Activated CD8-positive, alpha-beta memory T cell treated with anti-CD3 and anti-CD28 coated beads, Interleukin-2, amount 50 U/mL, for 24 hours (primary cell): Measurements from ENCODE around the gene PPP1CB.
"Not testable (repeated sequence)": the region's sequence is repeated elsewhere in the genome, so short reads cannot be mapped to it uniquely, and the experiment has no call there.

Experiments used
- DNase-seq: peaks from one replicate; pipeline ENCODE4 v3.0.0-alpha.2; 2020; ENCODE audit errors: extremely low read depth

The PPP1CB gene

GRCh38 chr2:28751252-28751955 lies at the start of gene PPP1CB:
Gene PPP1CB, plus strand, starts transcription at chr2:28751830. Its CDS starts 295 bp downstream, at chr2:28752125.
- peak; percentile 76 for DNase-seq

- no peak for DNase-seq
Measured at GRCh38 chr2:28702415-28702861, 49.2 kb upstream of the PPP1CB start.

DNA sequence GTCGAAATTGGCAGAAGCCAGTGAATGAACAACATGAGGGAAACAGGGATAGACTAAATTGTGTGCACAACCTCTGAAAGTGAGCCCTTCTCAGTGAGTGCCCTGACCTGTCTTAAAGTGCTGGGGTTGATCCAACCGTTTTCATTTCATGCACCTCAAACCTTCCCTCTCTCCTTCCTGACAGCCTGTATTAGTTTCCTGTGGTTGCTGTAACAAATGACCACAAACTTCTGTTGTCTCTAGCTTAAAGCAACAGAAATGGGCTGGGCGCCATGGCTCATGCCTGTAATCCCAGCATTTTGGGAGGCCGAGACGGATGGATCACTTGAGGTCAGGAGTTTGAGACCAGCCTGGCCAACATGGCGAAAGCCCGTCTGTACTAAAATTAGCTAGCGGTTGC lies 48.8 kb upstream of the PPP1CB start:
- no peak for DNase-seq

DNA sequence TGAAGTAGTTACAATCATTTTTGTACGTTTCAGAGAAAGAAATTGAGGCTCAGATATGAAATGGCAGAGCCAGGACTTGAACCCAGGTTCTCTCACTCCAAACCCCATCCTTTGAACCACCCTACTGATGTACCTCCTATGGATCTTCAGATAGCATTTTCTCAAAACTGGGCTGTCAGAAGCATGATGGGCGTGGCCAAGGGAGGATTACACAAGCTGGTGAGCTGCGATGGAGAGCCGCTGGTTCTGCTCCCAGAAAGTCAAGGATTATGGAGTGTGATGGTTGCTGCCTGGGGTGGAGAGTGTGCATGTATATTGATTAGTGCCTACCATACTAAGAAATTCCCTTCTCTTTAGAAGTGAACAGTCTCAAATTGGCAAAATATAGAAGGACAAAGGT lies 47.0 kb upstream of the PPP1CB start:
- DNase-seq = no peak

- no peak for DNase-seq
Measured at GRCh38 chr2:28705751-28706440, 45.7 kb upstream of the PPP1CB start.

DNA sequence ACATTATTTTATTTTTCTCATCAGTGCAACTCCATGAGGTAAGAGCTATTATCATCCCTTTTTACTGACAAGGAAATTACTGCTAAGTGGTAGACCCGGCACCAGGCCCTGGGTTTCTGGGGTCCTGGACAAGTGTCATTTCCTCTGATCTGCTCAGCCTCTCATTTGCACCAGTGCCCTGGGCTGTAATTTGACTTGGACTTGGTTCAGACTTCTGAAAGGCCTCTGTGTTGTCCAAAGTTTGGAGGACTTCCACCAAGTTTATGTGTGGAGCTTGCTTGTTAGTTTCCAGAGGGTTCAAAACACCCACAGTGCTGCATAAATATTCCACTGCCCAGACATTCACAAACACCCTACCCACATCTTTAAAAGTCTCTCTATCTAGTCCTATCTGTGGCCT lies 44.0 kb upstream of the PPP1CB start:
- DNase-seq = no peak

GRCh38 chr2:28709101-28709500 lies 42.5 kb upstream of the PPP1CB start:
- no peak for DNase-seq

DNA sequence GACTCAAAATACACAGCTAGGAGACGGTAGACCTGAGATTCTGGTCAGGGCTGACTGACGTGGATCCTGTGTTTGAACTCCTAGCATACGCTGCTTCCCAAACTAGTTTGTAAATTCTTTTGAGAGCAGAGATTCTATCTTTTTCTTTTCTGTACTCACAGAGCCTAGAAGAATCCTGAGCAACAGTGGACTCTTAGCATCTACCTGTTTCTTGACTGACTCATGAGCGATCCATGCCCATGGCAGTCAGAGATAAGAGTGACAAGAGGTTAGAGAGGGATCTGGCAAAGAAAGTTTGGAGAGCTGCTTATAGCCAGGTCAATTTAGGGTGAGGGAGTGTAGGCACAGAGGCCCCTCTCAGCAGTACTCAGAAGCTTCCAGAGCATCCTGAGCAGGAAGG lies 41.1 kb upstream of the PPP1CB start:
- DNase-seq = no peak

DNA sequence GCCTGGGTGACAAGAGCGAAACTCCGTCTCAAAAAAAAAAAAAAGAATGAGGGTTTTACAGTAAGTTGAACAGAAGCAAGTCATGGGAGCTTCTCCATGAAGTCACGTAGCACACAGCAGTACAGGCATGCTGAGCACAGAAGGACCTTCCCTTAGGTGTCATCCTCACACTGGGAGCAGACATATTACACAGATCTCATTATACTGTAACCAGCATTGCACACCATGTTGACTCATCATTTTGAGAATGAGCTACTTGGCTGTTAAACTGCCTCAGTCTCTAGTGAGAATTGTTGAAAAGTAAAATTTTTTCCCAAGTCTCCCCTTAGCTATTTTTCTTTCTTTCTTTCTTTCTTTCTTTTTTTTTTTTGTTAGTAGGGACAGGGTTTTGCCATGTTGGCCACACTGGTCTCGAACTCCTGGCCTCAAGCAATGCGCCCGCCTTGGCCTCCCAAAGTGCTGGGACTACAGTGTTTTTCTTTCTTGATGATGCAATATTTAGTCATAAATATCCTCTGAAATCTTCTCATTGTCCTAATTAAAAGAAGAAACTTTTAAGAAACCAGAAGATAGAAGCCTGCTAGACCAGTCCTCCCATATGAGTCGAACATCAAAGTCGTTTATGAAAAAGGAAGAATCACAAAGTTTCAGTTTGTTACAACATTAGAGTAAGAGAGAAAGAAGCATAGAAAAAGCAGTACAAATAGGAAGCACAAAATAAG lies 37.9 kb upstream of the PPP1CB start:
- no peak for DNase-seq

GRCh38 chr2:28716265-28716865 lies 35.3 kb upstream of the PPP1CB start:
- no peak for DNase-seq

- DNase-seq = no peak
Measured at GRCh38 chr2:28717339-28717758, 34.3 kb upstream of the PPP1CB start.

GRCh38 chr2:28720345-28720744 lies 31.3 kb upstream of the PPP1CB start:
- DNase-seq = no peak

DNA sequence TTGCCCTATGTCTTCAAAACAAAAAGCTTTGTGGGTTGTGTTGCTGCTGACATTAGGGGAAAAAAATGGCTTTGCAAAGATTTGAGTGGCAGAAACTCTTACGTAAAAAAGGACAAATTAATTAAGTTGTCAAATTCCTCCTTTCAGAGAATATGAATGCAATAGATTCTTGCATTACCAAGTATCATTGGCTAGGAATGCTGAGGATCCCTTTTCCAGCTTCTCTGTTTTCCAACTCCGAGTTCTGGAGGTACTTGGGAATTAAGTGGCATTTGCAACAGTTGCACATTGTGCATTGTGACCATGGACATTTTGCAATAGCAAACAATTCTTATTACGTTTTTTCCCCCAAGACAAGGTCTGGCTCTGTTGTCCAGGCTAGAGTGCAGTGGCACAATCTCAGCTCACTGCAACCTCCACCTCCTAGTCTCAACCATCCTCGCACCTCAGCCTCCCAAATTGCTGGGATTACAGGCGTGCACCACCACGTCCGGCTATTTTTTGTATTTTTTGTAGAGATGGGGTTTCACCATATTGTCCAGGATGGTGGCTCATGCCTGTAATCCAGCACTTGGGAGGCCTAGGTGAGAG lies 29.9 kb upstream of the PPP1CB start:
- no peak for DNase-seq

DNA sequence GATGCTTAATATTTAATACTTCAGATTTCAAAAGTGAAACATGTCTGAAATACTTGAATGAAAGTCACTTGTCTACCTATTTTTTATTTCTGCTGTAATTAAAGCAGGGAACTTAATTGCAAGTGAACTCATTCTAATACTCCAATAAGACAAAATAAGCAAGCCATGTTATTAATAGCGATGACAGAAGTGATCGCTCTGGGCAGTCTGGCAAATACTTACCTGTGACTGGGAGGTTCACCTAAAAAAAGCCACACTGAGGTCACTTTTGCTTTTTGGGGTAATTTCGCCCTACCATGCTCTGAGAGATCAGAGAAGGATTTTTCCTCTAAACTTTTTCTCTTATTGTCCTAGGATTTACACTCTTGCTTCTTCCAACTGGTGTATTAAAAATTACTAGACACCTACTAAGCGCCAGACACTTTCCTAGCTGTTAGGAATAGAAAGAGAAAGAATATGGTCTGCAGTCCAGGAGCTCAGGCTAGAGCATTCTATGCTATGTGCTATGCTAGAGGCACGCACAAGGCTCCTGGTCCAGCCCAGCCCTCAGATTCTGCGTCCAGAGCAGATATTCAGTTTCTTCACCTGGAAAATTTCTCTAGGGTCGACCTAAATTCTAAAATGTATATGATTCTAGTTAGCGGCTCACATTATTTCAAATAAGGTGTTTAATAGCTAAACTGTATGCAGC lies 26.5 kb upstream of the PPP1CB start:
- DNase-seq = no peak

GRCh38 chr2:28726177-28726576 lies 25.5 kb upstream of the PPP1CB start:
- no peak for DNase-seq

GRCh38 chr2:28729698-28730097 lies 21.9 kb upstream of the PPP1CB start:
- no peak for DNase-seq

- DNase-seq = no peak
Measured at GRCh38 chr2:28730641-28731146, 20.9 kb upstream of the PPP1CB start.

DNA sequence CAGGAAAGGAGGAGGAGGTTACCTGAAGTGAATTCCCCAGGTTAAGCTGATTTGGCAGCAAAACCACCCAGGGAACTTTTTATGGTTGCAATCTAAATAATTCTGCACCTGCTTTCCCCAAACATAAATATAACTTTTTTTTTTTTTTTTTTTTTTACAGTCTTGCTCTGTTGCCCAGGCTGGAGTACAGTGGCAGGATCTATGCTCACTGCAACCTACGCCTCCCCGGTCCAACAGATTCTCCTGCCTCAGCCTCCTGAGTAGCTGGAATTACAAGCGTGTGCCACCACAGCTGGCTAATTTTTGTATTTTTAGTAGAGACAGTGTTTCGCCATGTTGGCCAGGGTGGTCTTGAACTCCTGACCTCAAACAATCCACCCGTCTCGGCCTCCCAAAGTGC lies 16.1 kb upstream of the PPP1CB start:
- DNase-seq = no peak

- no peak for DNase-seq
Measured at GRCh38 chr2:28736034-28736433, 15.6 kb upstream of the PPP1CB start.

DNA sequence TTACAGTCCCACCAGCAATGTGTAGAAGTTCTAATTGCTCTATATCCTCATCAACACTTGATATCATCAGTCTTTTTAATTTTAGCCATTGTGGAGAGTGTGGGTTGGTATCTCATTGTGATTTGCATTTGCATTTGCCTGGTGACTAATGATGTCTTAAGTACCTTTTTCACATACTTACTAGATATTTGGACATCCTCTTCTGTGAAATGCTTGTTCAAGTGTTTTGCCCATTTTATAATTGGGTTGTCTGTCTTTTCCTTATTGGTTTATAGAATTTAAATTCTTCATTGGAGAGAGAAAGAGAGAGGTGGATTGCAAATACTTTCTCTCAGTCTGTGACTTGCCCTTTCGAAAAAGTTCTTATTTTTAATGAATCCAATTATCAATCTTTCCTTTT lies 14.0 kb upstream of the PPP1CB start:
- DNase-seq = no peak

DNA sequence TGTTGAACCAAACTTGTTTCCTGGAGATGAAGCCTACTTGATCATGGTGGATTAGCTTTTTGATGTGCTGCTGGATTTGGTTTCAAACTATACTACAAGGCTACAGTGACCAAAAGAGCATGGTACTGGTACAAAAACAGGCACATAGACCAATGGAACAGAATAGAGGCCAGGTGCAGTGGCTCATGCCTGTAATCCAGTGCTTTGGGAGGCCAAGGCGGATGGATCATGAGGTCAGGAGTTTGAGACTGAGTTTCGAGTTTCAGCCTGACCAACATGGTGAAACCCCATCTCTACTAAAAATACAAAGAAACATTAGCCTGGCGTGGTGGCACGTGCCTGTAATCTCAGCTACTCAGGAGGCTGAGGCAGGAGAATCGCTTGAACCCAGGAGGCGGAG lies 9.0 kb upstream of the PPP1CB start:
- DNase-seq = not testable (repeated sequence)
